Stomach (tissue), 9 donors: ENCODE data around the gene STMN1. TPM values are rescaled to one million over a fixed set of nuclear protein-coding genes. Genes with fewer than 3 reads are reported as not detected.

Experiments
- DNase-seq, 2 donors: peaks; one replicate each; pipeline versions ENCODE4 v3.0.0 to v3.0.0-alpha.2; 2013 to 2019
- H3K27ac ChIP-seq, 5 donors: fragments of 200-600 bp in 4 of 5; sonication (generic) in 4 of 5; one replicate each; pipeline ENCODE4 v1.5.1; 2013 to 2019; ENCODE audit warnings: mild to moderate bottlenecking in 1 of 5, moderate library complexity in 1 of 5
- H3K27me3 ChIP-seq, 3 donors: fragments of 200-600 bp; sonication (generic); one replicate each; pipeline ENCODE4 v1.5.1; 2017 to 2019; ENCODE audit warnings: mixed run types in 1 of 3
- H3K36me3 ChIP-seq, 4 donors: fragments of 200-600 bp; sonication (generic); 1 replicate in 3 of 4; 2 replicates in 1 of 4; pipeline ENCODE4 v1.5.1; 2016 to 2019
- H3K4me1 ChIP-seq, 4 donors: fragments of 200-600 bp; sonication (generic); one replicate each; pipeline ENCODE4 v1.5.1; 2016 to 2019
- H3K4me3 ChIP-seq, 4 donors: fragments of 200-600 bp; sonication (generic) in 3 of 4; one replicate each; pipeline ENCODE4 v1.5.1; 2016 to 2019; ENCODE audit warnings: mild to moderate bottlenecking in 1 of 4
- H3K9me3 ChIP-seq, 4 donors: fragments of 200-600 bp; sonication (generic); one replicate each; pipeline ENCODE4 v1.5.1; 2016 to 2019
- CTCF ChIP-seq, 7 experiments: fragments of 450-650 bp in 4 of 7; fragments of 200-600 bp in 3 of 7; sonication (generic) in 3 of 7; IDR thresholded peaks; one replicate each; pipeline ENCODE4 v1.5.1; 2016 to 2019; ENCODE audit warnings: antibody characterized with exemption in 7 of 7, control low read depth in 2 of 7, mild to moderate bottlenecking in 1 of 7
- EP300 ChIP-seq: sonication (generic); formaldehyde crosslinking; IDR thresholded peaks from one replicate; pipeline ENCODE4 v1.6.1; 2017; ENCODE audit warnings: antibody characterized with exemption
- POLR2A ChIP-seq, 4 donors: fragments of 450-650 bp; IDR thresholded peaks; one replicate each; pipeline ENCODE4 v1.6.1; 2016; ENCODE audit warnings: antibody characterized with exemption in 4 of 4, control low read depth in 2 of 4, mild to moderate bottlenecking in 1 of 4, moderate library complexity in 1 of 4
- POLR2AphosphoS5 ChIP-seq, 3 donors: sonication (generic); formaldehyde crosslinking; IDR thresholded peaks; one replicate each; pipeline ENCODE4 v1.6.1; 2016; ENCODE audit warnings: antibody characterized with exemption in 3 of 3
- WGBS, 5 donors: extraction: QIAGEN DNeasy Blood & Tissue Kit in 3 of 5; methylation state at CpG; one replicate each; pipeline versions ENCODE4 v1.1.5 to v1.1.7; 2013 to 2018; 5-methylcytosine and 5-hydroxymethylcytosine counted together
- intact Hi-C: fragments of 100-400 bp; cut with DNase I; formaldehyde crosslinking; loops from one replicate; pipeline ENCODE4 v1.15.1; 2023; ENCODE audit warnings: low total_unique reads
- polyA plus RNA-seq, 3 donors: library from polyadenylated mRNA; stranded (reverse); fragments of 200-250 nt; gene quantifications; one replicate each; pipeline ENCODE4 v1.2.3, GENCODE V29; 2013
- total RNA-seq, 5 donors: library from RNA; depleted of rRNA; stranded (reverse); fragments of >200 nt; gene quantifications; one replicate each; pipeline versions ENCODE4 v1.1.0 to v1.2.3, GENCODE V29; 2014 to 2016
- donor health status: healthy with polysubstance abuse.
- donor health status: Bipolar disorder and iron deficiency.
- donor health status: healthy.

Gene STMN1
- total and polyA plus RNA-seq, 8 donors, result 25.9 to 109 (median 73.2) TPM

- Histone ChIP-seq H3K4me1 (no peaks in the 10 kb centered on the region), H3K27ac (no peak overlapping the region), H3K36me3 (no peaks in the 10 kb centered on the region), H3K9me3 (no peaks in the 10 kb centered on the region), H3K27me3 (no peaks in the 10 kb centered on the region), H3K4me3 (no peak overlapping the region)
- intact Hi-C loops, result no loop called here
- WGBS, 5 donors, result 79 to 86% (median 82%) methylated on average over 3 of the region's 3 CpGs
- no peak for DNase-seq
- TF ChIP-seq CTCF (IDR thresholded peaks at IDR 0.05) (no peak), POLR2A (IDR thresholded peaks at IDR 0.05) (no peak), POLR2AphosphoS5 (IDR thresholded peaks at IDR 0.05) (no peak), EP300 (no peak)
Measured at GRCh38 chr1:25914074-25914995, 8.1 kb upstream of the STMN1 start.

- Histone ChIP-seq H3K9me3 (no peaks in the 10 kb centered on the region), H3K27me3 (no peaks in the 10 kb centered on the region), H3K36me3 (no peaks in the 10 kb centered on the region), H3K27ac (no peak overlapping the region), H3K4me1 (no peaks in the 10 kb centered on the region), H3K4me3 (no peak overlapping the region)
- TF ChIP-seq POLR2AphosphoS5 (IDR thresholded peaks at IDR 0.05) (no peak), CTCF (IDR thresholded peaks at IDR 0.05) (no peak), EP300 (no peak), POLR2A (IDR thresholded peaks at IDR 0.05) (no peak)
- intact Hi-C loops, result no loop called here
- DNase-seq, result no peak
Measured at GRCh38 chr1:25913206-25913605, 7.0 kb upstream of the STMN1 start.

DNA sequence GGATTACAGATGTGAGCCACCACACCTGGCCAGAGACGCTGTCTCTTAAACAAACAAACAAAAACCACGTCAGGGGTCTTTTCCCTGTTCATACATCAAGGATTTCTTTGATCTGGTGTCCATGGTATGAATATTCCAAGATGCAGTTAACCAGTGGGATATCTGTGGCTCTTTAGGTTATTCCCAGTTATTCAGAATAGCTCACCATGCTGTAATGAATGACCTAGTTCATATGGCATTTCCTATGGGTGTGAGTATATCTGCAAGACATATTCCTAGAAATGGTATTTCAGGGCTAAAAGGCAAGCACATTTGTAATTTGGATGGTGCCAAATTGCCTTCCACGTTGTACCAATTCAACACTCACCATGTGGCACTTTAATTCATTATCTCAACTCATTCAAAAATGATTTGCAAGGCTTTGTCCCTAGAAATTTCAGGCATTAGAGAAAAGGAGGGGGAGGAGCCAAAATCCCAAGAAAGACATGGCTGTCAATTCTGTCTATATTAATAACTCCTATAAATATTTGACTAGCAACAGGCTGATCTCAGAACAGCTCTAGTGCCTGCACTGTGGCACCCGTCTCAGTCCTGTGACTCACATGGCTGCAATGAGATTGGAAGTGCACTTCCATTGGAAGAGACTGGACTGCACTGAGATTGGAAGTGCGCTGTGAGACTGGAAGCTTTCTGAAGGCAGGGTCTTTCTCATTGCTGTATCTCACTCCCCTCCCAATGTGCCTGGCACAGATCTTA is 6.0 kb upstream of the STMN1 start:
- Histone ChIP-seq H3K27me3 (no peaks in the 10 kb centered on the region), H3K4me3 (no peak overlapping the region), H3K9me3 (no peaks in the 10 kb centered on the region), H3K36me3 (no peaks in the 10 kb centered on the region), H3K4me1 (peaks cover 0 to 2% (median under 1%) of the 10 kb centered on the region in 4 donors), H3K27ac (no peak overlapping the region)
- no peak for DNase-seq
- no peak for TF ChIP-seq POLR2AphosphoS5 (IDR thresholded peaks at IDR 0.05)
- TF ChIP-seq POLR2A (IDR thresholded peaks at IDR 0.05), result no peak
- no peak for TF ChIP-seq EP300
- TF ChIP-seq CTCF (IDR thresholded peaks at IDR 0.05), result no peak
- intact Hi-C loops, result no loop called here
- 68 to 74% (median 70%) methylated on average over 5 of the region's 5 CpGs for WGBS, 5 donors

GRCh38 chr1:25911162-25911561 is 4.9 kb upstream of the STMN1 start:
- TF ChIP-seq EP300, result no peak
- no peak for TF ChIP-seq CTCF (IDR thresholded peaks at IDR 0.05)
- TF ChIP-seq POLR2A (IDR thresholded peaks at IDR 0.05), result no peak
- no peak for TF ChIP-seq POLR2AphosphoS5 (IDR thresholded peaks at IDR 0.05)
- no peaks in the 10 kb centered on the region for H3K9me3 ChIP-seq
- intact Hi-C loops, result no loop called here
- peaks cover 8 to 13% (median 11%) of the 10 kb centered on the region in 4 donors for H3K4me1 ChIP-seq
- no peak overlapping the region for H3K4me3 ChIP-seq
- no peak overlapping the region for H3K27ac ChIP-seq
- no peak for DNase-seq
- no peaks in the 10 kb centered on the region for H3K27me3 ChIP-seq
- H3K36me3 ChIP-seq, result no peaks in the 10 kb centered on the region
